NCI-H2227 (cell line): Measurements from ENCODE around the gene SLC25A38.
"Not testable (repeated sequence)": the region's sequence is repeated elsewhere in the genome, so short reads cannot be mapped to it uniquely, and the experiment has no call there.

ENCODE experiments used
- DNase-seq: peaks from one replicate; lab custom pipeline; 2025; ENCODE audit not compliant: unreplicated experiment; lab: John Stamatoyannopoulos, UW

SLC25A38 gene

GRCh38 chr3:39407259-39407629 lies 24.1 kb downstream of the SLC25A38 start:
- DNase-seq = no peak

- DNase-seq = no peak
Observed at GRCh38 chr3:39407773-39408492, 24.8 kb downstream of the SLC25A38 start.

- no peak for DNase-seq
Observed at GRCh38 chr3:39408493-39409372, 25.6 kb downstream of the SLC25A38 start.

GRCh38 chr3:39409514-39410136 lies 26.5 kb downstream of the SLC25A38 start:
- DNase-seq = no peak

GRCh38 chr3:39410893-39411292 lies 27.7 kb downstream of the SLC25A38 start:
- no peak for DNase-seq

GRCh38 chr3:39412668-39413260 lies 29.6 kb downstream of the SLC25A38 start:
- DNase-seq = no peak

- DNase-seq = no peak
Observed at GRCh38 chr3:39413691-39414420, 30.7 kb downstream of the SLC25A38 start.

- DNase-seq = no peak
Observed at GRCh38 chr3:39414421-39414907, 31.3 kb downstream of the SLC25A38 start.

- not testable (repeated sequence) for DNase-seq
Observed at GRCh38 chr3:39415302-39415701, 32.1 kb downstream of the SLC25A38 start.

GRCh38 chr3:39415983-39416382 lies 32.8 kb downstream of the SLC25A38 start:
- DNase-seq = no peak

- not testable (repeated sequence) for DNase-seq
Observed at GRCh38 chr3:39416998-39417397, 33.8 kb downstream of the SLC25A38 start.

- not testable (repeated sequence) for DNase-seq
Observed at GRCh38 chr3:39418556-39419225, 35.5 kb downstream of the SLC25A38 start.

- no peak for DNase-seq
Observed at GRCh38 chr3:39419742-39420315, 36.7 kb downstream of the SLC25A38 start.

GRCh38 chr3:39420543-39420942 lies 37.4 kb downstream of the SLC25A38 start:
- no peak for DNase-seq

GRCh38 chr3:39423436-39423970 lies 40.3 kb downstream of the SLC25A38 start:
- no peak for DNase-seq

GRCh38 chr3:39426312-39426711 lies 43.1 kb downstream of the SLC25A38 start:
- no peak for DNase-seq

- no peak for DNase-seq
Observed at GRCh38 chr3:39427506-39427905, 44.3 kb downstream of the SLC25A38 start.

- DNase-seq = no peak
Observed at GRCh38 chr3:39428745-39429201, 45.6 kb downstream of the SLC25A38 start.

- DNase-seq = no peak
Observed at GRCh38 chr3:39429466-39429865, 46.3 kb downstream of the SLC25A38 start.
